GM21447 (cell line): ENCODE data around the gene SOCS6.
"Not testable (repeated sequence)": the region's sequence is repeated elsewhere in the genome, so short reads cannot be mapped to it uniquely, and the experiment has no call there.

Source experiments
- ATAC-seq: cut with Tn5 transposase; IDR thresholded peaks from one replicate; pipeline ENCODE4 v1.9.1; 2021; ENCODE audit not compliant: unreplicated experiment

The SOCS6 gene

GRCh38 chr18:70288851-70289328 is at the start of gene SOCS6:
Gene SOCS6 (plus strand): TSS chr18:70289045. CDS start chr18:70324669, 35,624 bp downstream.
- ATAC-seq, result peak; percentile 68

GRCh38 chr18:70243131-70243929 is 45.5 kb upstream of the SOCS6 start:
- ATAC-seq, result no peak

DNA sequence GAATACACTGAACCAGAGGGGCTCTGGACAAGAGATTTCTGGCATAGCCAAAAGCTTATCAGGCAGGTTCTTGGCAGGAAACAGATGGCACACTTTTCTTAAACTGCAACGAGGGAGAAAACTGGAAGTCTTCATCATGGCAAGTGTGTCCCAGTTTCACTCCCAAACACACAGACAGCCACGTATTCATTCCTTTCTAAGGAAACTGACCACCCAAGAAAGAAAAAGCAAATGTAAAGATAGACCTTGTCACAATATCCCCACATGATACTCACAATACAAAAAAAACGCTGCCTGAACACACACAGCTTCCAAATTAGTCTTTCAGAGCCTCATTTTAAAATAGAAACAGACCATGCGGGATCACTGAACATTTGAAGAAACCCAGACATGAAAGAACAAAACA is 42.8 kb upstream of the SOCS6 start:
- ATAC-seq, result no peak

GRCh38 chr18:70249118-70249517 is 39.7 kb upstream of the SOCS6 start:
- ATAC-seq, result no peak

DNA sequence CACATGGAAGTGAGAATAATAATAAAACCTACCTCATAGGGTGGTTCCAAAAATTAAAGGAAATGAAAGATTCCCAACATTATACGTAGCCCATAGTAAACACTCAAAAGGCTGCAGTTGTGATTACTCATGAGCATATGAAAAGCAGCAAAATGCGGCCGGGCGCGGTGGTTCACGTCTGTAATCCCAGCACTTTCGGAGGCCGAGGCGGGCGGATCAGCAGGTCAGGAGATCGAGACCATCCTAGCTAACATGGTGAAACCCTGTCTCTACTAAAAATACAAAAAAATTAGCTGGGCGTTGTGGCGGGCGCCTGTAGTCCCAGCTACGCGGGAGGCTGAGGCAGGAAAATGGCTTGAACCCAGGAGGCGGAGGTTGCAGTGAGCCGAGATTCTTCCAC is 39.0 kb upstream of the SOCS6 start:
- not testable (repeated sequence) for ATAC-seq

- no peak for ATAC-seq
Measured at GRCh38 chr18:70250781-70251180, 38.1 kb upstream of the SOCS6 start.

DNA sequence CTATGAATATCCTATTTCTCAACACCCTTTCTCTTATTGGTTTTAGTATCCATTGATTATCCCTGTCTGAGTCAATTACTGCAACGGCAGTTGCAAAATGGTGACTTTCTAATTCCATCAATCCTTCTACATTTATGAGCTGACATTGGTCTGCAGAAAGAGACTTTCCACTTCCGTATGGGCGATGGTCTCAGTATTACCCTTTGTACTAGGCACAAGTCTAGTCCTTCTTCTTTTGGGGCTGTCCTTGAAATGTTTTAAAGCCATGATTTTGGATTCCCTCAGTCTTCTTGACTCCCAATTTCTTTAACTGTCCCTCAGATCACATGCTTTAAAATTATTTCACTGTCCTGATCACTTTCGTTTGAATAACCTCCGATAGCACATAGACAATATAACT is 32.7 kb upstream of the SOCS6 start:
- ATAC-seq, result no peak

- no peak for ATAC-seq
Measured at GRCh38 chr18:70256994-70257393, 31.9 kb upstream of the SOCS6 start.

DNA sequence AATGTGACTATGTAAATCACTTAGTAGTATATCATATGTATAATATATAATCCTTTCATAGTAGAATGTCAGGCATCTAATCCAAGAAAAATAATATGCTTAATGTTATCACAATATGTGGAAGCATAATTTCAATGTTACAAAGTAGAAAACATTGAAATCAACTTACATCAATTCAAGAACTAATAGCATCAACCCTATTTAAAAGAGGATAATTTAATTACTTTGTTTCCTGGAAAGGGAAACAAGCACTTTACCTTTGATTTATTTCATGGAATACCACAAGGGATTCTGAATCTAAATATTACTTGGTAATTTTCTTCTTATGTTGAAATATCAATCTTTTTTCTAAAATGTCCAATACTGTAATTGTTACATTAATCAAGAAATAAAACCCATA is 30.6 kb upstream of the SOCS6 start:
- ATAC-seq, result no peak

GRCh38 chr18:70260683-70261082 is 28.2 kb upstream of the SOCS6 start:
- no peak for ATAC-seq

DNA sequence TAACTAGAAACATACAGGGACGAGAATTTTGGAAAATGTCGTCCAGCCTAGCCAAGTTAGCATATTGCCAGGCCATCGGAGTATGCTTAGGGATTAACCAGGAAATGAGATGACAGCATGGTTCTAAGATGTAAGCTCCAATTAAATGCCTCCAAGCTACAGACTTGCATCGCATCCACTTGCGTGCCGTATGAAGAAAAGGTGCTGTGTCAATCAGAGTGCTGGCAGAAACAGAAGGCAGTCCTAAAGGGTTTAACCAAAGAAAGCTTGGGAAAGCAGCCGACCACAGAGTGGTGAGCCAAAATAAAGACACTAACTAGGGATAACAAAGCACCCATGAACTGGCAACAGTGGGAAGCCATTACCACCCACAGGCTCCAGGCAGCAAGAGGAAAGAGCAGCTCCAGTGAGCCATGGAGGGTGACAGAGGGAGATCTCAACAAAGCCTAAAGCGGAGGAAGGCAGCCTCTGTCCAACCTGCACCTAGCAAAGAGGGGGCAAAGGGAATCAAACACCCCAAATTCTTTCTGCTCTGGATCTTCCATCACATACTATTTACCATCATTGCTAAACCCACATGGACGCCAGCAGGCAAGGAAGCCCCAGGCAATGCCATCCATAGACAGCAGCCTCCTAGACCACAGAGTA is 27.6 kb upstream of the SOCS6 start:
- no peak for ATAC-seq

DNA sequence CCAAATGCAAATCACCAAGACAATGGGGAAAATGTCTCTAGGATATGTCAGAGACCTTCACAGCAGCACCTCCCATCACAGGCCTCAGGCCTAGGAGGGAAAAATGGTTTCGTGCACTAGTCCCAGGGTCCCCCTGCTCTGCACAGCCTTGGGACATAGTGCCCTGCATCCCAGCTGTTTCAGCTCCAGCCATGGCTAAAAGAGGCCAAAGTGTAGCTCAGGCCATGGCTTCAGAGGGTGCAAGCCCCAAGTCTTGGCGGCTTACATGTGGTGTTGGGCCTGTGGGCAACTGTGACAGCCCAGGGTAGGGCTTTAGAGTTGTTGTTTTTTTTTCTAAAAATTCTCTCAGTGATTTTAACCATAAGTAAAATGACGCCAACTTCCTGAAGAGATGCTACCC is 25.5 kb upstream of the SOCS6 start:
- ATAC-seq, result no peak

- no peak for ATAC-seq
Measured at GRCh38 chr18:70271742-70272141, 17.1 kb upstream of the SOCS6 start.

DNA sequence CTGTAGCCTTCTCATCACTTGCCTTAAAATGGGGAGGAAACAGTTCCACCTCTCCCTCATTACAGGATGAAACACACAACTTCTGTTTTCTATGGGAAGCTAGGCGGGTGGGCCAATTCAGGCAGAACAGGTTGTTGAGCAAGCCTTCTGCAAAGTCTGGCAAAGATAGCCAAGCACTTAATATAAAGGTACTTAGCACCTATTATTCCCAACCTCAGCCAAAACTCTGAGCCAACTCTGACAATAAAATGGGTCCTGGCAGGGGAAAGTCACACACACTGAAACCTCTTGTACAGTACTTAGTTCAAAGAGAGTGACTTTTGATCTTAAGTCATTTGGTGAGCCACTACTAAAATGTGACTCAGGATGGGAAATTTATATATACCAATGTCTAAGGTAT is 15.8 kb upstream of the SOCS6 start:
- ATAC-seq, result no peak

- ATAC-seq, result no peak
Measured at GRCh38 chr18:70276416-70277191, 12.2 kb upstream of the SOCS6 start.

- ATAC-seq, result no peak
Measured at GRCh38 chr18:70279470-70279869, 9.4 kb upstream of the SOCS6 start.

GRCh38 chr18:70280007-70280925 is 8.6 kb upstream of the SOCS6 start:
- ATAC-seq, result no peak

- ATAC-seq, result no peak
Measured at GRCh38 chr18:70284976-70285620, 3.7 kb upstream of the SOCS6 start.

DNA sequence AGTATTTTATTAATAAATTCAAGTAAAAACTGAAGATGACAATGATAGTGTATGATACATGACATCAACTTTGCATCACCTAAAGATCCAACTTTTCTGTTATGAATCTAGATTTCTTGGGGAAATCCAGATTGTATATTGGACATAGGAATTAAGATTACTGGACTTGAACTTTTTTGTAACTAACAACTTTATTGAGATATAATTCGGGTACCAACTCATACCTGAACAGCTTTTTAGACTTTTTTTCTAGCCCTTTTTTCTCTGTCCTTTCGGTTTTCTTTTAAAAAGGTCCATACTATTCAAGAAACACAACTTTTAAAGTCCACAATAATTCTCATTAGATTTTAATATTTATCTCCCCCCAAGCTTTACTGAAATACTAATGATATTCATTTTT is 1.1 kb upstream of the SOCS6 start:
- ATAC-seq, result no peak
